Measurements from ENCODE around the gene PAN3. TPM values are rescaled to one million over a fixed set of nuclear protein-coding genes. Genes with fewer than 3 reads are reported as not detected.

Gene PAN3
- total and polyA plus RNA-seq, 2 experiments from 2014 or later = 16.7 to 17.3 TPM

GRCh38 chr13:28252547-28252946, 114.2 kb downstream of the PAN3 start:
- Histone ChIP-seq H3K36me3 (ENCODE audit: low read depth) (peaks cover 11% of the 10 kb centered on the region; the same call in 1 of the 2 replicates), H2AFZ (no peak overlapping the region), H3K4me1 (ENCODE audit: insufficient read depth) (no peaks in the 10 kb centered on the region), H3K9me3 (ENCODE audit: low read depth) (no peaks in the 10 kb centered on the region), H3K4me2 (ENCODE audit: unreplicated experiment) (no peak overlapping the region), H3K9ac (no peak overlapping the region), H3F3A (ENCODE audit: insufficient read depth) (no peaks in the 10 kb centered on the region), H4K20me1 (ENCODE audit: insufficient read depth) (no peaks in the 10 kb centered on the region), H3K9me2 (ENCODE audit: insufficient read depth) (no peaks in the 10 kb centered on the region), H3K27me3 (replicated peaks; ENCODE audit: insufficient read depth) (no peaks in the 10 kb centered on the region), H3K27ac (no peak overlapping the region), H3K4me3 (no peak overlapping the region), H3K79me2 (ENCODE audit: insufficient read depth) (peaks cover 52% of the 10 kb centered on the region)
- TF ChIP-seq EZH2phosphoT487 (IDR thresholded peaks at IDR 0.05; ENCODE audit: insufficient read depth, low read depth) (no peak), EZH2 (IDR thresholded peaks at IDR 0.05; ENCODE audit: insufficient read depth, poor library complexity, severe bottlenecking) (no peak)
- DNase-seq = no peak
- WGBS, 2 experiments (ENCODE audit: low coverage in 1 of 2, low lambda C conversion rate in 2 of 2, missing lambda C conversion rate in 2 of 2) = 97 to 100% methylated on average over 1 of the region's 1 CpG
- in situ Hi-C loops (cut with MboI) = no loop called here

- H2AFZ ChIP-seq = no peak overlapping the region
- no peak for TF ChIP-seq EZH2phosphoT487 (IDR thresholded peaks at IDR 0.05; ENCODE audit: insufficient read depth, low read depth)
- TF ChIP-seq EZH2 (IDR thresholded peaks at IDR 0.05; ENCODE audit: insufficient read depth, poor library complexity, severe bottlenecking) = no peak
- H3K79me2 ChIP-seq (ENCODE audit: insufficient read depth) = peaks cover 10% of the 10 kb centered on the region; the same call in 1 of the 2 replicates
- no peaks in the 10 kb centered on the region for H3K9me2 ChIP-seq (ENCODE audit: insufficient read depth)
- no peak overlapping the region for H3K4me3 ChIP-seq
- H3K9ac ChIP-seq = no peak overlapping the region
- no peaks in the 10 kb centered on the region for H3K9me3 ChIP-seq (ENCODE audit: low read depth)
- no peak overlapping the region for H3K27ac ChIP-seq
- H3F3A ChIP-seq (ENCODE audit: insufficient read depth) = no peaks in the 10 kb centered on the region
- no peak for DNase-seq
- 94 to 98% methylated on average over 4 of the region's 4 CpGs for WGBS, 2 experiments (ENCODE audit: low coverage in 1 of 2, low lambda C conversion rate in 2 of 2, missing lambda C conversion rate in 2 of 2)
- H4K20me1 ChIP-seq (ENCODE audit: insufficient read depth) = no peaks in the 10 kb centered on the region
- in situ Hi-C loops (cut with MboI) = no loop called here
- no peaks in the 10 kb centered on the region for H3K27me3 ChIP-seq (replicated peaks; ENCODE audit: insufficient read depth)
- H3K36me3 ChIP-seq (ENCODE audit: low read depth) = peaks cover 26% of the 10 kb centered on the region
- no peaks in the 10 kb centered on the region for H3K4me1 ChIP-seq (ENCODE audit: insufficient read depth)
- H3K4me2 ChIP-seq (ENCODE audit: unreplicated experiment) = no peak overlapping the region
Observed at GRCh38 chr13:28257305-28257704, 119.0 kb downstream of the PAN3 start.

- no peaks in the 10 kb centered on the region for H3K4me1 ChIP-seq (ENCODE audit: insufficient read depth)
- H4K20me1 ChIP-seq (ENCODE audit: insufficient read depth) = no peaks in the 10 kb centered on the region
- H3K36me3 ChIP-seq (ENCODE audit: low read depth) = peaks cover 34% of the 10 kb centered on the region
- peaks cover 9% of the 10 kb centered on the region; the same call in 1 of the 2 replicates for H3K79me2 ChIP-seq (ENCODE audit: insufficient read depth)
- H3K27ac ChIP-seq = no peak overlapping the region
- no peak overlapping the region for H3K9ac ChIP-seq
- TF ChIP-seq EZH2phosphoT487 (IDR thresholded peaks at IDR 0.05; ENCODE audit: insufficient read depth, low read depth) (no peak), EZH2 (IDR thresholded peaks at IDR 0.05; ENCODE audit: insufficient read depth, poor library complexity, severe bottlenecking) (no peak)
- H3K9me3 ChIP-seq (ENCODE audit: low read depth) = no peaks in the 10 kb centered on the region
- no peak overlapping the region for H3K4me2 ChIP-seq (ENCODE audit: unreplicated experiment)
- H3K4me3 ChIP-seq = no peak overlapping the region
- H3F3A ChIP-seq (ENCODE audit: insufficient read depth) = no peaks in the 10 kb centered on the region
- in situ Hi-C loops (cut with MboI) = no loop called here
- H3K9me2 ChIP-seq (ENCODE audit: insufficient read depth) = no peaks in the 10 kb centered on the region
- no peak overlapping the region for H2AFZ ChIP-seq
- no peaks in the 10 kb centered on the region for H3K27me3 ChIP-seq (replicated peaks; ENCODE audit: insufficient read depth)
- DNase-seq = no peak
- WGBS, 2 experiments (ENCODE audit: low coverage in 1 of 2, low lambda C conversion rate in 2 of 2, missing lambda C conversion rate in 2 of 2) = 94 to 97% methylated on average over 3 of the region's 3 CpGs
Observed at GRCh38 chr13:28258417-28258816, 120.1 kb downstream of the PAN3 start.

DNA sequence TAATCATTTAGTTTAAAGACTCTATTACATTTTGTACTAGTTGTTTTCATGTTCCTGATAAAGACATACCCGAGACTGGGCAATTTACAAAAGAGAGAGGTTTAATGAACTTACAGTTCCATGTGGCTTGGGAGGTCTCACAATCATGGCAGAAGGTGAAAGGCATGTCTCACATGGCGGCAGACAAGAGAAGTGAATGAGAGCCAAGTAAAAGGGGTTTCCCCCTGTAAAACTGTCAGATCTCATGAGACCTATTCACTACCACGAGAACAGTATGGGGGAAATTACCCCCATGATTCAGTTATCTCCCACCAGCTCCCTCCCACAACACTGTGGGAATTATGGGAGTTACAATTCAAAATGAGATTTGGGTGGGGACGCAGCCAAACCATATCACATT, 129.2 kb downstream of the PAN3 start:
- H3K4me2 ChIP-seq (ENCODE audit: unreplicated experiment) = no peak overlapping the region
- no peak overlapping the region for H2AFZ ChIP-seq
- WGBS, 2 experiments (ENCODE audit: low coverage in 1 of 2, low lambda C conversion rate in 2 of 2, missing lambda C conversion rate in 2 of 2) = 96 to 98% methylated on average over 4 of the region's 4 CpGs
- no peaks in the 10 kb centered on the region for H3K4me1 ChIP-seq (ENCODE audit: insufficient read depth)
- no peak overlapping the region for H3K4me3 ChIP-seq
- no peaks in the 10 kb centered on the region for H3K79me2 ChIP-seq (ENCODE audit: insufficient read depth)
- H4K20me1 ChIP-seq (ENCODE audit: insufficient read depth) = no peaks in the 10 kb centered on the region
- no peaks in the 10 kb centered on the region for H3K27me3 ChIP-seq (replicated peaks; ENCODE audit: insufficient read depth)
- no peaks in the 10 kb centered on the region for H3K9me2 ChIP-seq (ENCODE audit: insufficient read depth)
- in situ Hi-C loops (cut with MboI) = no loop called here
- peaks cover 10% of the 10 kb centered on the region for H3K36me3 ChIP-seq (ENCODE audit: low read depth)
- no peak overlapping the region for H3K27ac ChIP-seq
- no peak for DNase-seq
- H3K9me3 ChIP-seq (ENCODE audit: low read depth) = no peaks in the 10 kb centered on the region
- H3F3A ChIP-seq (ENCODE audit: insufficient read depth) = no peaks in the 10 kb centered on the region
- H3K9ac ChIP-seq = no peak overlapping the region
- no peak for TF ChIP-seq EZH2phosphoT487 (IDR thresholded peaks at IDR 0.05; ENCODE audit: insufficient read depth, low read depth)
- TF ChIP-seq EZH2 (IDR thresholded peaks at IDR 0.05; ENCODE audit: insufficient read depth, poor library complexity, severe bottlenecking) = no peak

- in situ Hi-C loops (cut with MboI) = no loop called here
- TF ChIP-seq EZH2phosphoT487 (IDR thresholded peaks at IDR 0.05; ENCODE audit: insufficient read depth, low read depth) (no peak), EZH2 (IDR thresholded peaks at IDR 0.05; ENCODE audit: insufficient read depth, poor library complexity, severe bottlenecking) (no peak)
Observed at GRCh38 chr13:28268800-28269223, 130.5 kb downstream of the PAN3 start.

More at GRCh38 chr13:28268800-28269223, 130.5 kb downstream of the PAN3 start:
- no peak for DNase-seq
- Histone ChIP-seq H3K9ac (no peak overlapping the region), H3K27ac (no peak overlapping the region), H3K27me3 (replicated peaks; ENCODE audit: insufficient read depth) (no peaks in the 10 kb centered on the region), H3F3A (ENCODE audit: insufficient read depth) (no peaks in the 10 kb centered on the region), H3K36me3 (ENCODE audit: low read depth) (peaks cover 13% of the 10 kb centered on the region), H3K9me3 (ENCODE audit: low read depth) (no peaks in the 10 kb centered on the region), H3K79me2 (ENCODE audit: insufficient read depth) (no peaks in the 10 kb centered on the region), H2AFZ (no peak overlapping the region), H3K4me1 (ENCODE audit: insufficient read depth) (no peaks in the 10 kb centered on the region), H3K4me3 (no peak overlapping the region), H4K20me1 (ENCODE audit: insufficient read depth) (no peaks in the 10 kb centered on the region), H3K9me2 (ENCODE audit: insufficient read depth) (no peaks in the 10 kb centered on the region), H3K4me2 (ENCODE audit: unreplicated experiment) (no peak overlapping the region)
